Caco-2 (cell line): ENCODE data around the gene UBE3A. TPM values are rescaled to one million over a fixed set of nuclear protein-coding genes. Genes with fewer than 3 reads are reported as not detected.

Experiments
- BruUV-seq: library from RNA; stranded (reverse); fragments of 400-500 nt; replicated peaks from 2 replicates; lab custom pipeline; 2021; lab: Mats Ljungman, UMichigan
- CTCF ChIA-PET: fragments of 300-600 bp; sonication (Branson Sonifier 250); formaldehyde crosslinking; loops from one replicate; lab custom pipeline; 2022; ENCODE audit warnings: antibody characterized with exemption; lab: Charles Lee
- POLR2A ChIA-PET: fragments of 300-600 bp; sonication (Branson Sonifier 250); formaldehyde crosslinking; loops from one replicate; lab custom pipeline; 2022; ENCODE audit warnings: antibody characterized with exemption; lab: Charles Lee
- DNase-seq, 2 experiments: peaks; one replicate each; pipeline versions ENCODE4 v3.0.0 to v3.0.0-alpha.2; 2020 to 2022
- H3K27me3 ChIP-seq: replicated peaks from 2 replicates; pipeline ENCODE4 v1.6.0; 2011; ENCODE audit warnings: low read length; ENCODE audit not compliant: control insufficient read depth, insufficient read depth
- H3K36me3 ChIP-seq: 2 replicates; pipeline ENCODE4 v1.5.1; 2011; ENCODE audit warnings: low read length; ENCODE audit not compliant: control insufficient read depth, insufficient read depth
- H3K4me1 ChIP-seq: fragments of 250-450 bp; sonication (Bioruptor Pico); 2 replicates; pipeline ENCODE4 v1.5.1; 2020; ENCODE audit warnings: mild to moderate bottlenecking
- H3K4me3 ChIP-seq: 2 replicates; pipeline ENCODE4 v1.5.1; 2011; ENCODE audit warnings: low read depth, mild to moderate bottlenecking, control low read depth, low read length
- H3K9me3 ChIP-seq: fragments of 250-450 bp; sonication (Bioruptor Pico); 2 replicates; pipeline ENCODE4 v1.5.1; 2020; ENCODE audit warnings: mild to moderate bottlenecking, moderate library complexity
- H3K27ac Mint-ChIP-seq: one replicate; pipeline ENCODE4 v1.8.0; 2022; ENCODE audit warnings: mixed read lengths; ENCODE audit not compliant: unreplicated experiment
- H3K27me3 Mint-ChIP-seq: one replicate; pipeline ENCODE4 v1.8.0; 2022; ENCODE audit warnings: mixed read lengths; ENCODE audit not compliant: insufficient read depth, unreplicated experiment
- H3K36me3 Mint-ChIP-seq: one replicate; pipeline ENCODE4 v1.8.0; 2022; ENCODE audit warnings: mild to moderate bottlenecking, mixed read lengths; ENCODE audit not compliant: insufficient read depth, unreplicated experiment
- H3K4me1 Mint-ChIP-seq: one replicate; pipeline ENCODE4 v1.8.0; 2022; ENCODE audit warnings: low read depth, mixed read lengths; ENCODE audit not compliant: unreplicated experiment
- H3K4me3 Mint-ChIP-seq: one replicate; pipeline ENCODE4 v1.8.0; 2022; ENCODE audit warnings: mild to moderate bottlenecking, moderate library complexity, mixed read lengths; ENCODE audit not compliant: unreplicated experiment
- H3K9me3 Mint-ChIP-seq: one replicate; pipeline ENCODE4 v1.8.0; 2022; ENCODE audit warnings: mixed read lengths; ENCODE audit not compliant: unreplicated experiment
- intact Hi-C: fragments of 100-400 bp; cut with micrococcal nuclease; formaldehyde crosslinking; loops from one replicate; pipeline ENCODE4 v1.10.0; 2022; ENCODE audit not compliant: unreplicated experiment
- total RNA-seq: library from RNA; stranded (reverse); gene quantifications from 2 replicates; pipeline ENCODE4 v1.2.3, GENCODE V29; 2022
- TF ChIP-seq, protein P1 (sequence below), 2 experiments: fragments of 200-600 bp in 1 of 2; IDR thresholded peaks; 1 replicate in 1 of 2; 2 replicates in 1 of 2; pipeline versions ENCODE4 v1.5.1 to v1.8.0; 2011 to 2022; ENCODE audit warnings: antibody characterized with exemption in 1 of 2, control low read depth in 1 of 2, inconsistent platforms in 1 of 2, low read depth in 1 of 2, low read length in 1 of 2, mild to moderate bottlenecking in 1 of 2, moderate library complexity in 1 of 2; ENCODE audit not compliant: insufficient read depth in 1 of 2, severe bottlenecking in 1 of 2, unreplicated experiment in 1 of 2

The UBE3A gene
- total RNA-seq, 1 experiment from 2014 or later, result 125 TPM

DNA sequence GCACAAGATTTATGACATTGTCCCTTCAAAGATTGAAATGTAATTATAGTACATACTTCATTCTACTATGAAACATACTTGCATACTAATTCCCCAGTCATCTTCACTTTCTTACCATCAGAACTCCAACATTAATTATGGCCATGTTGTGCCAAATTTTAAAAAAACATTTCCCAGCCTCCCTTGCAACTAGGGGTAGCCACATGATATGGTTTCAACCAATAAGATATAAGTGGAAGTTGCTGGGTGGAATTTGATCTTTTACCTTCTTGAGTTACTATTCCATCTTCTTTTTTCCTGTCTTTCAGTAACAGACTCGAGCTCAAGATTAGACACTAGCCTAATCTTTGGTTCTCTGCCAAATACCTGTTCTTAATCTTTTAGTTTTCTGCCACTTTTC is 25.6 kb upstream of the UBE3A start:
- Histone ChIP-seq H3K27me3 (no peaks in the 10 kb centered on the region), H3K36me3 (no peaks in the 10 kb centered on the region), H3K4me1 (no peaks in the 10 kb centered on the region), H3K4me3 (no peak overlapping the region), H3K9me3 (0 out of 2 replicates have a peak, but pooled peaks cover 3% of the 10 kb centered on the region)
- TF ChIP-seq, protein P1, sequence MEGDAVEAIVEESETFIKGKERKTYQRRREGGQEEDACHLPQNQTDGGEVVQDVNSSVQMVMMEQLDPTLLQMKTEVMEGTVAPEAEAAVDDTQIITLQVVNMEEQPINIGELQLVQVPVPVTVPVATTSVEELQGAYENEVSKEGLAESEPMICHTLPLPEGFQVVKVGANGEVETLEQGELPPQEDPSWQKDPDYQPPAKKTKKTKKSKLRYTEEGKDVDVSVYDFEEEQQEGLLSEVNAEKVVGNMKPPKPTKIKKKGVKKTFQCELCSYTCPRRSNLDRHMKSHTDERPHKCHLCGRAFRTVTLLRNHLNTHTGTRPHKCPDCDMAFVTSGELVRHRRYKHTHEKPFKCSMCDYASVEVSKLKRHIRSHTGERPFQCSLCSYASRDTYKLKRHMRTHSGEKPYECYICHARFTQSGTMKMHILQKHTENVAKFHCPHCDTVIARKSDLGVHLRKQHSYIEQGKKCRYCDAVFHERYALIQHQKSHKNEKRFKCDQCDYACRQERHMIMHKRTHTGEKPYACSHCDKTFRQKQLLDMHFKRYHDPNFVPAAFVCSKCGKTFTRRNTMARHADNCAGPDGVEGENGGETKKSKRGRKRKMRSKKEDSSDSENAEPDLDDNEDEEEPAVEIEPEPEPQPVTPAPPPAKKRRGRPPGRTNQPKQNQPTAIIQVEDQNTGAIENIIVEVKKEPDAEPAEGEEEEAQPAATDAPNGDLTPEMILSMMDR (IDR thresholded peaks at IDR 0.05; ENCODE audit: insufficient read depth in 1 of 2, low read depth in 1 of 2, low read length in 1 of 2, severe bottlenecking in 1 of 2, unreplicated experiment in 1 of 2), result no peak
- Mint-ChIP-seq H3K4me3 (no peak overlapping the region), H3K36me3 (no peaks in the 10 kb centered on the region), H3K27me3 (peaks cover 5% of the 10 kb centered on the region), H3K27ac (no peak overlapping the region), H3K4me1 (no peaks in the 10 kb centered on the region), H3K9me3 (peaks cover 22% of the 10 kb centered on the region)
- no TSS peak for BruUV-seq
- POLR2A ChIA-PET, result no interaction called here
- CTCF ChIA-PET, result no interaction called here
- no peak for DNase-seq
- intact Hi-C loops, result no loop called here

- no peaks in the 10 kb centered on the region; the same call in 1 of the 2 replicates for H3K9me3 ChIP-seq
- Mint-ChIP-seq H3K4me3 (no peak overlapping the region), H3K36me3 (no peaks in the 10 kb centered on the region), H3K27ac (no peak overlapping the region), H3K9me3 (peaks cover 16% of the 10 kb centered on the region), H3K4me1 (no peaks in the 10 kb centered on the region), H3K27me3 (peaks cover 7% of the 10 kb centered on the region)
- TF ChIP-seq, protein P1 (IDR thresholded peaks at IDR 0.05; ENCODE audit: insufficient read depth in 1 of 2, low read depth in 1 of 2, low read length in 1 of 2, severe bottlenecking in 1 of 2, unreplicated experiment in 1 of 2), result no peak
- no peaks in the 10 kb centered on the region for H3K27me3 ChIP-seq
- no peaks in the 10 kb centered on the region for H3K4me1 ChIP-seq
- ChIA-PET POLR2A (no interaction called here), CTCF (no interaction called here)
- no peaks in the 10 kb centered on the region for H3K36me3 ChIP-seq
- DNase-seq, result no peak
- BruUV-seq, result no TSS peak
- no peak overlapping the region for H3K4me3 ChIP-seq
- intact Hi-C loops, result no loop called here
Measured at GRCh38 chr15:25456196-25456595, 17.4 kb upstream of the UBE3A start.

DNA sequence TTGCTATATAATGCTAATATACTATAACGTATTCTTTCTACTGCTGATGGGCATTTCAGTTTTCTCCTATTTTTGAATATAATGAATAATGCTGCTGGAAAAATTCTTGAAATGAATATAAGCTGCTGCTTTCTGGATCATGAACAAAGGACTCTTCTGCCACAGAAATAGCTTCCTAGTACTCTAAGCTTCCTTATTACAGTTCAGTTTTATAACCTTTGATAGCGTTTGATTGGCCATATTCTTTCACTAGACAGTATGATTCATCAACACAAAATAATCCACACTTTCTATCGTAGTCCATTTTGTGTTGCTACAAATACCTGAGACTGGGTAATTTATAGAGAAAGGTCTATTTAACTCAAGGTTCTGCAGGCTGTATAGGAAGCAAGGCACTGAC is 16.4 kb upstream of the UBE3A start:
- CTCF ChIA-PET, result no interaction called here

More for the DNA sequence above, 16.4 kb upstream of the UBE3A start:
- TF ChIP-seq, protein P1 (IDR thresholded peaks at IDR 0.05; ENCODE audit: insufficient read depth in 1 of 2, low read depth in 1 of 2, low read length in 1 of 2, severe bottlenecking in 1 of 2, unreplicated experiment in 1 of 2), result no peak
- H3K4me1 ChIP-seq, result no peaks in the 10 kb centered on the region
- no peaks in the 10 kb centered on the region for H3K27me3 ChIP-seq
- intact Hi-C loops, result no loop called here
- no peaks in the 10 kb centered on the region for H3K36me3 ChIP-seq
- DNase-seq, result no peak
- no peak overlapping the region for H3K27ac Mint-ChIP-seq
- no peaks in the 10 kb centered on the region; the same call in 1 of the 2 replicates for H3K9me3 ChIP-seq
- BruUV-seq, result no TSS peak
- H3K4me3 Mint-ChIP-seq, result no peak overlapping the region
- H3K27me3 Mint-ChIP-seq, result peaks cover 7% of the 10 kb centered on the region
- H3K36me3 Mint-ChIP-seq, result no peaks in the 10 kb centered on the region
- H3K4me3 ChIP-seq, result no peak overlapping the region
- POLR2A ChIA-PET, result no interaction called here
- peaks cover 19% of the 10 kb centered on the region for H3K9me3 Mint-ChIP-seq
- H3K4me1 Mint-ChIP-seq, result no peaks in the 10 kb centered on the region
